GM19240 (cell line): Measurements from ENCODE around the gene C1QTNF1.

Source experiments
- DNase-seq: peaks from one replicate; pipeline ENCODE4 v3.0.0; 2011; ENCODE audit warnings: low spot score; ENCODE audit not compliant: insufficient read length

C1QTNF1 gene

GRCh38 chr17:79090443-79091225 is 66.7 kb downstream of the C1QTNF1 start:
- DNase-seq: no peak

- no peak for DNase-seq
Observed at GRCh38 chr17:79091226-79091670, 67.3 kb downstream of the C1QTNF1 start.

GRCh38 chr17:79092567-79092966 is 68.6 kb downstream of the C1QTNF1 start:
- no peak for DNase-seq

- no peak for DNase-seq
Observed at GRCh38 chr17:79093270-79093669, 69.3 kb downstream of the C1QTNF1 start.

GRCh38 chr17:79094261-79094660 is 70.3 kb downstream of the C1QTNF1 start:
- DNase-seq: no peak

GRCh38 chr17:79095345-79096055 is 71.5 kb downstream of the C1QTNF1 start:
- no peak for DNase-seq

- no peak for DNase-seq
Observed at GRCh38 chr17:79096477-79096876, 72.5 kb downstream of the C1QTNF1 start.

GRCh38 chr17:79097226-79098055 is 73.5 kb downstream of the C1QTNF1 start:
- no peak for DNase-seq

- no peak for DNase-seq
Observed at GRCh38 chr17:79098282-79098867, 74.4 kb downstream of the C1QTNF1 start.
